Measurements from ENCODE around the gene UBTD1.

Gene UBTD1

GRCh38 chr10:97483506-97483905, 15.2 kb upstream of the UBTD1 start:
- DNase-seq (ENCODE audit: low read depth), result no peak

DNA sequence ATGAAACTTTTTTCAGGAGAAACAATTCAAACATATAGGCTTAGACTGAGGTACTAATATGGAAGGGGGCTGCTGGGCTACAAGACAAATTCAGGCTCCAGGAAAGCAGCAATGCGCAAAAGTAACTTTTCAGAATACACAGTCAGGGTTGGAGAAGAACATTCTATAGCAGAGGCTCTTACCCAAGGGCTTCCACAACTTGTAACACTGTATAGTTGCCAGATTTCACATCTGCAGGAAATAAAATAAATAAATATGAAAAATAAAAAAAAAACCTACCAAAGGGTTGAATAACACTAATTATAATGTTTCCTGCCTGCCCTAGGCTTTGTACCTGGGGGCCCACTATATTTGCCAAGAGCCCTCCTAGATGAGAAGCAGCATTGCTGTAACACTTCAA, 14.8 kb upstream of the UBTD1 start:
- DNase-seq (ENCODE audit: low read depth), result no peak

GRCh38 chr10:97485647-97486281, 13.0 kb upstream of the UBTD1 start:
- no peak for DNase-seq (ENCODE audit: low read depth)

GRCh38 chr10:97490592-97490991, 8.1 kb upstream of the UBTD1 start:
- DNase-seq (ENCODE audit: low read depth), result no peak

- DNase-seq (ENCODE audit: low read depth), result no peak
Measured at GRCh38 chr10:97494151-97494550, 4.6 kb upstream of the UBTD1 start.

GRCh38 chr10:97494863-97495506, 3.7 kb upstream of the UBTD1 start:
- no peak for DNase-seq (ENCODE audit: low read depth)

GRCh38 chr10:97497572-97498075, 1.1 kb upstream of the UBTD1 start:
- DNase-seq (ENCODE audit: low read depth), result peak; percentile 47

DNA sequence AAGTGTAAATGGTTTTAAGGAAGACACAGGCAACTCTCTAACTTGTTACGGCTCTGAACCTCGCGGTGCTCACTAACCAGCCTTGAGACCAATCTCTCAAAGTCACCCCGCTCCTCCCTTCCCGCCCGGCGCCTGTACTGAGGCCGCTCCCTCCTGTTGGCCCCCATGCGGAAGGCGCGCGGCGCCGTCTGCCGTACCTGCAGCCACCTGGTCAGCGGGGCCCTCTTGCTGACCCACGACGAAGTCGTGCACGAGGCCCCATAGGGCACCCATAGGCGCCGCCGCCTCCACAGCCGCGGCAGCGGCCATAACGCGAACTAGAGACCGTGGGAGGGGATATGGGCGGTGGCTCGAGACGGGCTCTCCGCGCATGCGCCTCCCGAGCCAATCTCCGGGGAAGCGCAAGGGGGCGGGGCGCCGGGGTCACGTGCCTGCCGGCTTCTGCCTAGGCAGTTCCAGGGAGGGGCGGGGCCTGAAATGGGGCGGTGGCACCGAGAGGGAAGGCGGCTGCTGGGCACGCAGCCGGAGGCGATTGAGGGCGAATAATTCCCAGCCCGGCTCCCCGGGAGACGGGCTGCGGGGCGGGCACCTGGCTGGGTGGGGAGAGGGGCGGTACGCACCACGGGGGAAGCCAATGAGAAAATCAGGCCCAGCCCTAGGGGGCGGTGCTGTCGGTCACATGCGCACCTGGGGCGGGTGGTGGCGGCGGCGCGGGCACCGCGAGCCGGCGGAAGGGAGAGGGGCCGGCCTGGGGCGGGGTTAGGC, 466 bp upstream of the UBTD1 start, which contains the start of gene MMS19:
MMS19 (minus strand) TSS at position 347 of the 765 bp plus-strand sequence; CDS start at position 309, 38 bp downstream.
- DNase-seq (ENCODE audit: low read depth), result peak; percentile 88

DNA sequence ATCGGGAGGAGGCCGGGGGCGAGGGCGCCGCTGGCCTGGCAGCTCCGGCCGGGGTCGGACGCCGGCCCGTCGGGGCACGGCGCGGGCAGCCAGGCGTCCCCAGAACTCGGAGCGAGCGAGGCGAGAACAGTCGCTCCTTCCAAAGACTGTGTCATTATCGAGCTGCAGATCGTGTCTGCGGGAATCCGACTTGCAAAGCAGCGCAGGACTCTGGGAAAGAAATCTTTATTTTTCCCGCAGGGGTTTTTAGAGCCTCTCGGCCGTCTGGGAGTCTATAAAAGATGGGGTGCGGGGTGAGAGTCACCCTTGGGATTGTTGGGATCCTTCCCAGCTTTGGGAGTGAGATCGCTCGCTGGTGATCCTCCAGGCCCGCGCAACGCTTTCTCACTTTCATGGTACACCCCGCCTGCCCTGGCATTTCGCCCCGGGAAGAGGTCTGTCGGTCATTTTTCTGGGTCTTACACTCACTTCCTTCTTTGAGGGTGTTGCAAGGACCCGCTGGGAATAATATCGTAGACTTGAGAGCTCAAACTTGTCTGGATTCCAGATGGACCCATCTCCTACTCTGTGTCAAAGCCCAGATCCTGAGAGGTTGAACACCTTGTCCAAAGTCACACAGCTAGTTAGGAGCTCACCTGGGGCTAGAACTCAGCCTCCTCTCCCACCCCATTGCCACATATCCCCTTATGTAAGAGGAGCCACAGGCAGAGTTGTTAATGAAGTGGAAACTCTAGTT, 1.0 kb downstream of the UBTD1 start:
- DNase-seq (ENCODE audit: low read depth), result peak; percentile 39

GRCh38 chr10:97500297-97500575, 1.5 kb downstream of the UBTD1 start:
- no peak for DNase-seq (ENCODE audit: low read depth)

- DNase-seq (ENCODE audit: low read depth), result no peak
Measured at GRCh38 chr10:97502916-97503315, 4.2 kb downstream of the UBTD1 start.

DNA sequence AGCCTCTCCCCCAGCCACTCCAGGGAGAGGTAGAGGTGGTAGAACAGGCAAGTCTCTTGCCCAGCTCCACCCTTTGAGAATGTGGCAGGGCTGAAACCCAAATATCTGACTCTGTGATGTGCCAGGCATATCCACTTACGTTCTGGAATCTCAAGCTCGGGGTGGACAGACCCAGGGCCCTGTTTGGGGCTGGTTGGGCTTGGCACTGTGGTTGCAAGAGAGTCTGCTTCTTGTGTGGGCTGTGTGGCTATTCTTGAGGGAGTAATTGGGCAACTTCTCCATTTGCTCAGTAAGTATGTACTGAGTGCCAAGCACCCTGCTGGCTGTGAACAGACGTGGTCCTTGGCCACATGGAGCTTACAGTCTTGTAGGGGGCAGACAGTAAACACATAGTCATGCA, 4.7 kb downstream of the UBTD1 start:
- DNase-seq (ENCODE audit: low read depth), result no peak

GRCh38 chr10:97505152-97505551, 6.4 kb downstream of the UBTD1 start:
- no peak for DNase-seq (ENCODE audit: low read depth)

- DNase-seq (ENCODE audit: low read depth), result no peak
Measured at GRCh38 chr10:97506199-97506991, 7.7 kb downstream of the UBTD1 start.

- no peak for DNase-seq (ENCODE audit: low read depth)
Measured at GRCh38 chr10:97508342-97508741, 9.6 kb downstream of the UBTD1 start.

DNA sequence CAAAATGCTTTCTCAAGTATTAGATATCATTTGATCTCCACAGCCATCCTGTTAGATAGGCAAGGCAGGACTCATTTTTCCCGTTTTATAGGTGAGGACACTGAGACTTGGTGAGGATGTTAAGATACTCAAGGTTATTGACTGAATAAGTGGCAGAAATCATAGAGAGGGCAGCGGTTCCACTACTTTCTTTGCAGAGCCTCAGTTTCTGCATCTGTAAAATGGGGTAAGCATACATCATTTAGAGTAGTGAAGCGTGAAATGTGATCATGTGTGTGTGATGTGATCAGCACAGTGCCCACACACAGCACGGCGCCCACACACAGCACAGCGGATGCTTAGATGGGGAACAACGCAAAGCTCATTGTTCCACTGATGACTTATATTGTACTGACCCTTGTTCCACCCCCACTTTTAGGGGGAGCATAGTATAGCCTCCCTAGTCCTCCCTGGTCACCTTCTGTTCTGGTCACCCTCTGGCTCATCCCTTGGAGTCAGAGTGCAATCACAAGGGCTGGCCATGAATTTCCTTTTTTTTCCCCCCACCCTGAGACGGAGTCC, 10.5 kb downstream of the UBTD1 start:
- no peak for DNase-seq (ENCODE audit: low read depth)

DNA sequence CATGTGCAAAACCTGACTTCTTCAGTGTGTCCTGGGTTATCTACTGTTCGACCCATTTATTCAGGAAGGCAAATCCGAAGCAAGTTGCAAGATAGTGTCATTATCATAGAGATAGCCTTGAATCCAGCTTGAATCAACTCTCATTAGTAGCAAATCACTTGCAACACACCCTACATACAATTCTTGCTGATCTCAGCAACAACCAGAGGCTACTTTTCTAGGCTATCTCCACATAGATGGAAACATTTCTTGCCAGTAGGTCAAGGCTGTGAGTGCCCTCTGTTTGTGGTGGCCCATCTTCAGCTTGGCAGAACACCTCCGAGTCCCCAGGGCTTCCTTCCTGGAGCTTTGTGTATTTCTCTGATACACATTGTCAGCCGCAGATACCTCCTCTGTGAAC, 12.0 kb downstream of the UBTD1 start:
- DNase-seq (ENCODE audit: low read depth), result no peak

- DNase-seq (ENCODE audit: low read depth), result no peak
Measured at GRCh38 chr10:97511711-97512440, 13.2 kb downstream of the UBTD1 start.

- no peak for DNase-seq (ENCODE audit: low read depth)
Measured at GRCh38 chr10:97512993-97513392, 14.3 kb downstream of the UBTD1 start.

GRCh38 chr10:97514344-97514743, 15.6 kb downstream of the UBTD1 start:
- no peak for DNase-seq (ENCODE audit: low read depth)
